C4-2B (cell line): ENCODE data around the gene CST9.

Experiments used
- H3K27ac ChIP-seq: fragments of 450-650 bp; 2 replicates; pipeline ENCODE4 v1.5.1; 2017
- CTCF ChIP-seq: fragments of 450-650 bp; conservative IDR thresholded peaks from 2 replicates; pipeline ENCODE4 v1.5.1; 2017; ENCODE audit warnings: mild to moderate bottlenecking
- ZFX ChIP-seq: fragments of 450-650 bp; IDR thresholded peaks from 2 replicates; pipeline ENCODE4 v1.6.1; 2017

The CST9 gene

GRCh38 chr20:23603321-23603720 lies 2.4 kb downstream of the CST9 start:
- H3K27ac ChIP-seq: no peak overlapping the region
- TF ChIP-seq CTCF: no peak
- TF ChIP-seq ZFX: no peak

- TF ChIP-seq ZFX (no peak), CTCF (no peak)
- no peak overlapping the region for H3K27ac ChIP-seq
These were observed 3.0 kb downstream of the CST9 start for GRCh38 chr20:23602699-23603098.

DNA sequence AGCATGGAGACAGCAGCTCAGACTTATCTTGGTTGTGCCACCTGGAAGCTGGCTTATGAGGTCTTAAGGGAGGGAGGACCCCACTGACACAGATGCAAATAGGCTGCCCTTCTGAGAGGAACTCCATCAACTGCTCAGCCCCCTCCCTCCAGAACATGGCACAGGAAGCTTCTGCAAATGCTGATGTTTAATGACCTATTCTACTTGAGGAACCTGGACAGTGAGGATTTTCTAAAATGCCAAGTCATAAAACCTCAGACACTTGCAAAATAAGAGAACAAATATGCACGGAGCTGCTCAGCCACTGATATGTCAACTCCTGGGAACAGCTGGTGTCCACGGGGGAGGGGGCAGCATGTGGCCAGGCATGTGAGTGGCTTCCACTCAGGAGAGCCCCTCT lies 3.5 kb downstream of the CST9 start:
- no peak overlapping the region for H3K27ac ChIP-seq
- no peak for TF ChIP-seq ZFX
- no peak for TF ChIP-seq CTCF

DNA sequence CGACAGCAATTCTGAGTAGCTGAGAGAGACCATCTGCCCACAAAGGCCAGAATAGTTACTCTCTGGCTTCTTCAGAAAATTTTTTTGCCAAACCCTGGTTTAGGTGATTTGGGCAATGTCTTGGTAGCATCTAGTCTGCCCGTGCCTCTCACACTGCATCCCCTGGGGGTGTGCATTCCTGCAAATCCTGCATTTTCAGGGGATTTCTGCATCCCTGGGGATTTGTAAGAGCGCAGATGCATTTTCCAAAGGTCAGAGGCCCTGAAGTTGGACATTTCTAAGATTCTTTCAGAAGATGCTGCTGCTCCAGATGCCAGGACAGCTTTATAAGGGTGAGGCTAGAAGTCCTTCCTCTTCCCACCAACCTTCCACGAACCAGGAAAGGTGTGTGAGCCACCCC lies 4.0 kb downstream of the CST9 start:
- H3K27ac ChIP-seq: no peak overlapping the region
- TF ChIP-seq ZFX: no peak
- no peak for TF ChIP-seq CTCF

- no peak for TF ChIP-seq ZFX
- no peak for TF ChIP-seq CTCF
- no peak overlapping the region for H3K27ac ChIP-seq
These were observed 7.2 kb downstream of the CST9 start for GRCh38 chr20:23598481-23598880.

- no peak overlapping the region for H3K27ac ChIP-seq
- TF ChIP-seq ZFX (no peak), CTCF (no peak)
These were observed 9.0 kb downstream of the CST9 start for GRCh38 chr20:23596579-23597250.

- TF ChIP-seq ZFX (no peak), CTCF (no peak)
These were observed 9.8 kb downstream of the CST9 start for GRCh38 chr20:23595941-23596340.

More at GRCh38 chr20:23595941-23596340, 9.8 kb downstream of the CST9 start:
- no peak overlapping the region for H3K27ac ChIP-seq
